HG03039 (cell line): ENCODE results near the gene TCF25.

Experiments used
- ATAC-seq: cut with Tn5 transposase; IDR thresholded peaks from one replicate; pipeline ENCODE4 v1.9.1; 2021; ENCODE audit warnings: mild to moderate bottlenecking, moderate library complexity; ENCODE audit not compliant: unreplicated experiment

Gene TCF25

DNA sequence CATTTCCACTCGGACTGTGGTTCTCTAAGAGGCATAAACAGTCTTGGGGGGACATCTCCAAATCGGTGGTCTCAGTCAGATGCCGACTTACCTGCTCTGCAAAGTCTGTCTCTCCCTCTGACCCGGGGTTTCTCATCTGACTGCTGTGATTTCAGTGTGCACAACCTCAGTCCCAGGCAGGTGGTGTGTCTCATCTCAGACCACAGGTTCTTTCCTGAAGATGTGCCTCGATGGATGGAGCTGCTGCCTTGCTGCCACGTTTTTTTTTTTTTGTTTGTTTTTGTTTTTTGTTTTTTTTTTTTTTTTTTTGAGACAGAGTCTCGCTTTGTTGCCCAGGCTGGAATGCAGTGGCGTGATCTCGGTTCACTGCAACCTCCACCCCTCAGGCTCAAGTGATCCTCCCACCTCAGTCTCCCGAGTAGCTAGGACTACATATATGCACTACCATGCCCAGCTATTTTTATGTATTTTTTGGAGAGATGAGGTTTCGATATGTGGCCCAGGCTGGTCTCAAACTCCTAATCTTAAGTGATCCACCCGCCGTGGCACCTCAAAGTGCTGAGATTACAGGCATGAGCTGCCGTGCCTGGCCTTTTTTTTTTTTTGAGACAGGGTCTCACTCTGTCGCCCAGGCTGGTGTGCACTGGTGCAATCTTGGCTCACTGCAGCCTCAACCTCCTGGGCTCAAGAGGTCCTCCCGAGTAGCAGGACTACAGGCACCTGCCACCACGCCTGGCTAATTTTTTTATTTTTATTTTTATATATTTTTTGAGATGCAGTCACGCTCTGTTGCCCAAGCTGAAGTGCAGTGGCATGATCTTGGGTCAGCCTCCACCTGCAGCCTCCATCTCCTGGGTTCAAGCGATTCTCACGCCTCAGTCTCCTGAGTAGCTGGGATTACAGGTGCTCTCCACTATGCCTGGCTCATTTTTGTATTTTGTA is 29.7 kb upstream of the TCF25 start:
- no peak for ATAC-seq

DNA sequence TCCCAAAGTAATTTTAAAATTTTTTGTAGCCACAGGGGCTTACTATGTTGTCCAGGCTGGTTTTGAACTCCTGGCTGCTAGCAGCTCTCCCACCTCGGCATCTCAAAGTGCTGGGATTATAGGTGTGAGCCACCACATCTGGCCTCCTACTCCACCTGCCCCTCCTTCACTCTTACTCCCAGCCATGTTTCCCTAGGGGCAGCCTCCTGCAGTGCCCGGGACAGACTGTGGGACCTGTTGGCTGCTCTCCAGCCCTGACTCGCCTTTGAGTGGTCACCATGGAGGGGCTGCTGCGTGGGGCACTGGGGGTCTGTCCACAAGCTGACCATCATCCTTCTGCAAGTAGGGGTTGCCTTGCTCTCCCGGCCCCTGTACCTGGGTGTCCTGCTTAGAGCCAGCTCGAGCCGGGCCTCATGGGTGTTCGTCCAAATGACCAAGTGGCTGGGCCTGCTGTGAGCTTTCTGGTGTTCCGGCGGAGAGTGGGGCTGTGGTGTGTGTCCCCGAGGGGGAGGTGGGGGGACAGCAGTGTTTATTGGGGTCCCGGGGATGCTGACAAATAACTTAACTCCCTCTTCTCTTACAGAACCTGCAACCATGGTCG is 28.6 kb upstream of the TCF25 start:
- no peak for ATAC-seq

- no peak for ATAC-seq
Observed at GRCh38 chr16:89845417-89845816, 28.0 kb upstream of the TCF25 start.

DNA sequence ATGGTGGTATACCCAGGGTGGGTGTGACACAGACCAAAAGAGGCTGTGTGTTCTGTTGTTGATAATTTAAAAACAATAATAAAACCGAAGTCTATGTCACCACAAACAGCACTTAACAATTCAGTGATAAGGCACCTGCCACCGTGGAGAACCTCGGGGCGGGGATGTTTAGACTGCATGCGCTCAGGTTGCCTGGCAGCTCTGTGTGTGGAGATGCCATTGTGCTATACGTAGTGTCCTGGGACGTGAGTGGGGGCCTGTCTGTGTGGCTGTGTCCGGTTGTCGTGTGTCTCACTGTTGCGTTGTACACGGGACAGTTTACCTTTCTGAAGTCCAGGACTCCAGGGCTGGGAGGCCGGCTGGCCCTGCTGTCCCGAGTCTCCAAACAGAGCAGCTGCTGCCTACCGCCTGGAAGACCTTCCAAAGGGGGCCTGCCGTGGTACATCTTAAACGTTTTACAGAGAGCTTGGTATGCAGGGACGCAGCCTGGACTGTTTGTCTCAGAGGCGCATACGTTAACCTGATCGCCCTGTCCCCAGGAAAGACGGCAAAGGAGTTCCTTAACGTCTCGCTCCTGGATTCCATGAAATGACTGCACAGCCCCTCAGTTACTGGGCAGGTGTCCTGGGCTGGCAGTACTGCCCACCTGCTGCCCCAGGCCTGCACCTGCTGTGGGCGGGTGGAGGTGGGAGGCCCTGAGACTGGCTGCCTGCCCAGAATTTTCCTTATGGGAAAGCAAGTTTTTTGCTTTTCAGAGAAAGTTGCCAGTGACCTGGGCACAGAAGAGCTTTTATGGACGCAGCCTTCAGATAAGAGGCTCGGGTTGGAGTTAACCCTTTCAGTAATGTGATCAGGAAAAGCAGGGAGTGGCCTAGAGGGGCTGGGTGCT is 26.1 kb upstream of the TCF25 start:
- ATAC-seq = no peak

GRCh38 chr16:89847940-89848297 is 25.5 kb upstream of the TCF25 start:
- no peak for ATAC-seq

DNA sequence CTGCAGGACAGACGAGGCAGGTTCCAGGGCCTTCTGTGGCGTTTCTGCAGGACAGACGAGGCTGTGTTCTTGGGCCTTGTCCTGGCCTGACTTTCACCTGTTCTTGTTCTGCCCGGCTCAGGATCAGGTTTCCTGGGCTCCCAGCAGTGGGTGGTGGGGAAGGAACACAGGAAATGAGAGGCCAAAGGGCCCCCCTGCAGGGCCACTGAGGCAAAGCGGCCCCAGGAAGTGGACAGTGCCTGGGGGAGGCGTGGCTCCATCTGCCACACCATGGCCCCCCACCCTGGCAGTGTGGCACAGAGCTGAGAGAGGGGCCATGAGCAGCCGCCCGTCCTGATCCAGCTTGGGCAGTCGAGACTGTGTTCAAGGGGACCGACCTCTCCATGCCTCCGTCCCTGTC is 24.4 kb upstream of the TCF25 start:
- ATAC-seq = no peak

DNA sequence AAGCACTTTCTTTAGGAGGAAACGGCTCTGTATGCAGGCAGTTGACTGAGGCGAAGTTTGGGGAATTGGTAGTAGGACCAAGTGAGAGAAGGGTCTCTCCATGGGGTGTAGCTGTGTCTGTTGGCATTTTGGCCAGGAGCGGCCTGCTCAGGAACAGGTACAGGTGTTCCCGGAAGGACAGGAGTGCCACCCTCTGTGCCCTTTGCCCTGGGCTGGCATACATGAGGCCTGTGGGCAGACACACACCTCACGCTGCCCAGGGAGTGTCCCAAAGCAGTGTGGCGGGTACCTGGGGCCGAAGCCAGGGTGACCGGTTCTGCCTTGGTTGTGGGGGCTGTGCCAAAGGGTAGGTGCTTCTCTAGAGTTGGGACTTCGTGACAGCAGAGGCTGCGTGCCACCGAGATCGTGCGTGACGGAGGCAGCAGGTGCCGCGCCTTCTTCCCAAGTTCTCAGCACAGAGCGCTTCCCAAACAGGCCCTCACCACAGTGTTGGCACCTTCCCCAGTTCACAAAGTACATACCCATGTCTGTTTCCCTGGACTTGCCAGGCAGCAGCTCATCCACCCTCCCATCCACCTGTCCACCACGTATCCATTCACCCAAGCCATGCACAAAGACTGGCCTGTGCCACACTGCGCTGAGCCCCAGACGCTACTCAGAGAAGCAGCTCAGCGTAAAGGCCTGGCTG is 19.9 kb upstream of the TCF25 start:
- no peak for ATAC-seq

GRCh38 chr16:89855301-89855945 is 18.0 kb upstream of the TCF25 start:
- no peak for ATAC-seq

DNA sequence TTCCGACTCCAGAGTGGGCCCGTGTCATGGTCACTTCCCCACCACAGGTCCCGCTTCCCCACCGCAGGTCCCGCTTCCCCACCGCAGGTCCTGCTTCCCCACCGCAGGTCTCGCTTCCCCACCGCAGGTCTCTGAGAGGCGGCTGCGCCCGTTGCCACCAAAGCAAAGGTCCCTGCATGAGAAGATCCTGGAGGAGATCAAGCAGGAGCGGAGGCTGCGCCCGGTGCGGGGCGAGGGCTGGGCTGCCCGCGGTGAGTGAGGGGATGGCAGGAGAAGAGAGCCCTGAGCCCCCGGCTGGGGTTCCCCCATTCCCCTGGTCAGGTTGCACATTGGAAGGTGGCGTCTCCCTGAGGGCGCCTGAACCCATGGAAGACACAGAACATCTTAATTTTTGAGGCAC is 17.4 kb upstream of the TCF25 start:
- ATAC-seq = no peak

DNA sequence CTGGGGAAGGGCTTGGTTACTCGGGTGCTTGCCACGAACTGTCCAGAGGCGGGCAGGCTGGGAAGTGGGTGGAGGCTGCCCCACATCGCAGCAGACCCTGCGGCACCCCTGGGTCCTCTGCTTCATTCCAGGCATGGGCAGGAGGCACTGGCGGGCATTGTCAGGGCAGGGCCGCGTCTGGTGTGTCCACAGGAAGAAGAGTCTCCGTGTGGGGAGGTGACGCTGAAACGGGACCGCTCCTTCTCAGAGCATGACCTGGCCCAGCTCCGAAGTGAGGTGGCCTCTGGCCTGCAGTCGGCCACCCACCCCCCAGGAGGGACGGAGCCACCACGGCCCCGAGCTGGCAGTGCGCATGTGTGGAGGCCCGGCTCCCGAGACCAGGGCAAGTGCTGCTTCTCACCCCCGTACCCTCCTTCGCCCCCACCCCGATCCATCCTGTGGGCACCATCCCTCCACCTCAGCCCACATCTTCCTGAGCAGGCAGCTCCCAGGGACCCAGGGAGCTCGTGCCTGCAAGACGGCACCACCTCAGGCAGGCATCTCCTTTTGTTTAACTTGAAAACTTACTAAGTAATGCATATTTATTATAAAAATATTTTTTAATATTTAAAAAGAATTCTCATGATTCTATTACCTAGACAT is 14.3 kb upstream of the TCF25 start:
- no peak for ATAC-seq

DNA sequence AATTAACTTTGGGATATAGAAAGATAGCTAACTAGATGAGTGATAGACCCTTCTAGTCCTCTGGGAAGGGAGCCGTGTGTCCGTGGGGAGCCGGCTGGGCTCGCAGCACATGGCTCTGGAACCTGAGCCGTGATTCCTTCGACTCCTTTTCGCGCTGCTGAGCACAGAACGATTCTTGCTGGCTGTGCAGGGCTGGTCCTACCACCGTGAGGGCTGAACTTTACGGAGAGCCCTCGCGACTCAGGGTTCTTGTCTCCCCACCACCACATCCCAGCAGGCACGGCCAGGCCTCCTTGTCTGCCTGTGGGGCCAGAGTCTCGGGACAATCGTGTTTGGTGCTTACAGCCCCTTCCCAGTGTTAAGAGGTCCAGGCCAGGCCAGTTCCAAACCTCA is 13.8 kb upstream of the TCF25 start:
- ATAC-seq = no peak

- ATAC-seq = no peak
Observed at GRCh38 chr16:89860747-89861304, 12.6 kb upstream of the TCF25 start.

DNA sequence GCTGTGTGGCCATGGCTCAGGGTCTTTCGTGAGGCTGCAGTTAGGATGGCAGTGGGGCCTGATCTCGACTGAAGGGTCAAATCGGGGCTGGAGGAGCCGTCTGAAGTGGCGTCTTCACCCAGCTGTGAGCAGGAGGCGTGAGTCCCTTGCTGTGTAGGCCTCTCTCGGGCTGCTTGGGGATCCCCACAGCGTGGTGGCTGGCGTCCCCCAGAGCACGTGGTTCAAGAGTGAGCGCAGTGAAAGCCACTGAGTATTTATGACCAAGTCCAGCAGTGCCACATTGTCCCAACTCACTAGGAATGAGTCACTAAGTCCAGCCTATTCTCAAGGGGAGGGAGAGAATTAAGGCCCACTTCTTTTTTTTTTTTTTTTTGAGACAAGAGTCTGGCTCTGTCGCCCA is 11.7 kb upstream of the TCF25 start:
- ATAC-seq = no peak

DNA sequence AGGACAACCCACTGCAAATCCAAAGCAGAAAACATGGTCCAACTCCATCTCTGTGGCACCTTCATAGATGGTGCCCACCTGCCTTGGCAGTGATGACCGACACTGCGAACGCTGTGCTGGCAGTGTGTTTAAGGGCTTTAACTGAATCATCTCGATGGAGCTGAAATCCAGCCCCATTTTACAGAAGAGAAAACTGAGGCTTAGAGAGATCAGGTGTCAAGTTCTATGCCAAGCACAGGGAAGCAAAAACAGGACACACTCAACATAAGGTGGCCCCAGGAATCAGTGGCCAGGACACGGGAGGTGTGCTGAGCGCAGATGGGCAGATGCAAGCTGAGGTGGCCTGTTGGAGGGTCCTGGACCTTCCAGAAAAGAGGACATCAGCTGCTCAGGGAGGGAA is 10.7 kb upstream of the TCF25 start:
- ATAC-seq = no peak

- no peak for ATAC-seq
Observed at GRCh38 chr16:89863741-89864526, 9.5 kb upstream of the TCF25 start.

- no peak for ATAC-seq
Observed at GRCh38 chr16:89864527-89864820, 8.9 kb upstream of the TCF25 start.

DNA sequence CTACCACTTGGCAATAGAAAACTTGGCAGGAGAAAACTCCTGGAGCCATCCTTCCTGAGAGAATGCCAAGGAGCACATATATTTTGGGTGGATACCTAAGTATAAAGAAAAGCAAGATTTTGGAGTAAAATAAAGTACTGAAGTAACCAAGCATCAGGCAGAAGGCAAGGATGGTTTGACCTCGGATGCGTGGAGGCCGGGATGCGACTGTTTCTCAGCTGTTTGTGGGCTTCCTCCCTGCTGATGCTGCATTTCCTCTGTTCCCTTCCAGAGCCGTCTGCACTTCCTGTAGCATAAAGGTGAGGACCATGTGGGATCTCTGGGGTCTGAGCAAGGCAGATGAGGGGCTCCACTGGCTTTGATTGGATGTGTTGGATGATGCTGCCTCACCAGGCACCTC is 5.5 kb upstream of the TCF25 start:
- no peak for ATAC-seq

GRCh38 chr16:89869911-89870310 is 3.5 kb upstream of the TCF25 start:
- ATAC-seq = no peak

GRCh38 chr16:89870440-89870839 is 3.0 kb upstream of the TCF25 start:
- ATAC-seq = no peak
